SKM-1 treated with dmso at 0.1 percent for 144 hours (cell line): ENCODE data around the gene PAH.
"Not testable (repeated sequence)": the region's sequence is repeated elsewhere in the genome, so short reads cannot be mapped to it uniquely, and the experiment has no call there.

Source experiments
- DNase-seq: peaks from one replicate; lab custom pipeline; 2025; ENCODE audit not compliant: unreplicated experiment; lab: John Stamatoyannopoulos, UW

PAH gene

DNA sequence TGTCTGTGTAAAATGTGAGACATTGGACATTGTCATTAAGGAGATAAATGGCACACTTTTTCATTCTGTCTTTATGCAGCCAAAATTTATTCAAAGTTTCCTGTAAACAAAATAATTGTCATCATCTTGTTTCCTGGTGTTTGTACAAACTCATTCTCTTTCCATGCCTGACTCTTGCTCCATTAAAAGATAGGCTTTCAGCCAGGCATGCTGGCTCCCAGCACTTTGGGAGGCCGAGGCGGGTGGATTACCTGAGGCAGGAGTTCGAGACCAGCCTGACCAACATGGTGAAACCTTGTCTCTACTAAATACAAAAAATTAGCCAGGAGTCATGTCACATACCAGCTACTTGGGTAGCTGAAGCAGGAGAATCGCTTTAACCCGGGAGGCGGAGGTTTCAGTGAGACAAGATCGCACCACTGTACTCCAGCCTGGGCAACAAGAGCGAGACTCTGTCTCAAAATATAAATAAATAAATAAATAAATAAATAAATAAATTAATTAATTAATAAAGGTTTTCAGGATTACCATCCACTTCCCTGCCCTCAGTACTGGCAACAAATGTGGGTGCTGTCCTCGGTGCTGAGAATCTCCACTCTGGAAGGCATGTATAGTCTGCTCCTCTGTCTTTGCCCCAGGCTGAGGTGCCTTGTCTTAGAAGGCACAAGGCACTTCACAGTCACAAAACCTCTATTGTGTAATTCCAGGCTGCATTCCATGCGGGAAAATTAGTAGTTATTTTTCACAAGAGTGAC lies 83.2 kb downstream of the PAH start:
- no peak for DNase-seq

DNA sequence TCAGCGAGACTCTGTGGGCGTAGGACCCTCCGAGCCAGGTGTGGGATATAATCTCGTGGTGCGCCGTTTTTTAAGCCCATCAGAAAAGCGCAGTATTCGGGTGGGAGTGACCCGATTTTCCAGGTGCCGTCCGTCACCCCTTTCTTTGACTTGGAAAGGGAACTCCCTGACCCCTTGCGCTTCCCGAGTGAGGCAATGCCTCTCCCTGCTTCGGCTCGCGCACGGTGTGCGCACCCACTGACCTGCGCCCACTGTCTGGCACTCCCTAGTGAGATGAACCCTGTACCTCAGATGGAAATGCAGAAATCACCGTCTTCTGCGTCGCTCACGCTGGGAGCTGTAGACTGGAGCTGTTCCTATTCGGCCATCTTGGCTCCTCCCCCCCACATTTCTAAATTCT lies 84.2 kb downstream of the PAH start:
- not testable (repeated sequence) for DNase-seq

DNA sequence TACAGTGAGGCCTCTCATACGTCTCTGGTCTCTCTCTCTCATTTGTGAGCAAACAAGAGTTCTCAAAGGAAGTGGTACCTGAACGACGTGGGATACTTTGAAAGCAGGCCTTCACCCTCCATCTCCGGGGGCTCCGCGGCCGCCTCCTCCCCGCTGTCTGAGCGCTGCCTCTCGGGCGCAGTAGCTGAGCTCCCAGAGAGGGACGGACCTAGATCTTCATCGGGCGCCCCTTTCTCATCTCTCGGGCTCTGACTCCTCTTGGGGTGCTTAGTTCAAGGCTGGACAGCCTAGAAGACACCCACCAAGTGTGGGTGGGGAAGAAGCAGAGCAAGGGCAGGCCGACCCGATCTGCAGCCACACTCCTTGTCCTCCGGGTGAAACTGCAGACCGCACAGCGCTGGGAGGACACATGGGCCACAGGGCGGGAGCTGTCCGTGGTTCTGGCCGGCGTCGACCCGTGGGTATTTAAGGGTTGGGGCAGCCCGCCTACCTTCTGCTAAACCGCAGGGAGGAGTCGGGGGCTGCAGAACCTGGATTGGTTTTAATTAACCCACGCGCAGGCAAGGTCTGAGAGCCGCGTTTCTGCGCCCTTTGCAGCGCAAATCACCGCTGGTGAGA lies 92.7 kb downstream of the PAH start:
- DNase-seq, result no peak

DNA sequence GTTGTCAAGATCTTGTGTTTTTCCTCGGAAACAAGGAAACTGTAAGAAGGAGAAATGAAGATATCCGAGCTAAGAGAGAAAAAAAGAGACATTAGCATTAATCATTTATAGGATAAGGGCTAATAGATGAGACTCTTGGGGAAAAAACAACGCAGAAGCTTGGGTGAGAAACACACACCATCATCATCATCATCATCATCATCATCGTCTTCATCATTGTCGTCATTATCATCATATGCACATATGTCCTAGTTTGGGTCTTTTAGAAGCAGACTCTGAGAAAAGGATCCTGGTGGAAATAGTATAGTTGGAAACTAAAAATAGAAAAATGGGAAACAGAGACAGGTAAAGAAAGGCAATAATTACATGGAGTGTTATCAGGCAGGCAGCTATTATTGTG lies 95.9 kb downstream of the PAH start:
- no peak for DNase-seq

DNA sequence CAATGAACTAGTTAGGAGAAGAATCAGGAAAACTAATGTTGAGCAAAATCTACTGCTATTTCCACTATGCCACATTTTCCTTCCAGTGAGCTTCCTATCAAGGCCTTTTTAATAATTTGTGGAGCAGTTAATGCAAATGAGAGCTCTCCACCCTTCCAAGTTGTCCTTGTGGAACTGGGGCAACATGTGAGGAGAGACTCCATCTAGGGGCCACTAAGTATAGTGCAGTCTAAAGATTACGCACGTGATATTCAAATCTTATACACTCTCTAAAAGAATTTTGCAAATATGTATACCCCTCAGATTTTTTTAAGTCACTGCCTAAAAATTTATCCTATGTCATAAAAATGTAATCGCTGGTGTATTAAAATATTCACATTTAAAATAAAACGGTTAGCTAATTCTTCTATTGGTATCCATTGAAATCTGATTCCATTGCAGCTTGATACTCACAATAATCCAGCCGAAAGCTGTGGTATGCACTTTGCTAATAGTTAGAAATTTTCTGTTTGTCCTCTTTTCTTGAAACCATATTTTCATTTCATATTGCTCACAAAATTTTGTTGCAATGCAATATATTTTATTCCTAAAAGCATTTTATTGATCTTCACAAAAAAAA lies 100.1 kb downstream of the PAH start:
- DNase-seq, result no peak

DNA sequence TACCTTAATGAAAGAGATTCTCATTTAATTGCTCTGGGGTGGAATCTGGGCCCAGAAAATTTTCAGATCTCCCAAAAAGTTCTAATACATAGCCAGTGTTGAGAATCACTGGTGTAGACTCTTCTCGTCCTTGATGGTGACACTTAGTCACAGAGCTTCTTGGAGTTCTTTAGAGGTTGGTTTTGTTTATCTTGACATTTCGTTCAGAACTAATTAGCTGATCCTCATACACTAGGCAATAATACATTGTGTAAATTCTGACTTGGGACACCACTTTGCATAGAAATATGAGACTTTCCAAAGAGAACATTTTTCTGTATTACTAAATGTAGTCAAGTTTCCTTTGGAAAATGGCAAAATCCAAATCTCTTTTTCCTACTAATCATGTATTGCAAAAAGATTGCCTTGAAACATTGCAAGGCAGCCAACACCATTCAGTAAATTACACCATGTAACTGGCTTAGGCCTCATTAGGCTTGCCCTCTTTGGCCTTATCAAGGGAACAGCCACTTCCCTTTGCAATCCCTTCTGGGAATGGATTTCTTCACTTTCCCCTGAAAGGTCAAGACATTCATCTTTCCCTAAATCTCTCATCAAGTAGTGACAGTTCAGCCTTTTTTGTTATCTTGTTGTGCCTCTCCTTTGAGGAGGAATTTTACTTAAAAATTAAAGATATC lies 102.2 kb downstream of the PAH start:
- DNase-seq, result no peak

DNA sequence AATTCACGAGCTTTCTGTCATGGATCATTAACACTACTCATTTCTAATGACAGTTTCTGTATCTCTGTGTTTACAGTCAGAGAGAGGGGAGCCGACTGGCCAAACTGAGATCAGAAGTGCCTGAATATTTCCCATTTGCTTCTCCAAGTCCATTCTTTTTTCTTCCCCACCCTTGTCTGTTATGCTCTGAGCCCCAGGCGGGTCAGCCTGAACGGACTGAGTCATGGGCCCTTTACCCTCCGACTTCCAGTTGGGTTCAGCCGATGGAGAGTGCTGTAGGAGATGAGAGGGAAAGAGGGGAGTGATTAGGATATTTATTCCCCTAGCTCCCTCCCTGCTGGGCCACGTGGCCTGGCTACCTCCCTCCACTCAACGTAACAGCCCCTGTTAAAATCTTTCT lies 104.7 kb downstream of the PAH start:
- no peak for DNase-seq

DNA sequence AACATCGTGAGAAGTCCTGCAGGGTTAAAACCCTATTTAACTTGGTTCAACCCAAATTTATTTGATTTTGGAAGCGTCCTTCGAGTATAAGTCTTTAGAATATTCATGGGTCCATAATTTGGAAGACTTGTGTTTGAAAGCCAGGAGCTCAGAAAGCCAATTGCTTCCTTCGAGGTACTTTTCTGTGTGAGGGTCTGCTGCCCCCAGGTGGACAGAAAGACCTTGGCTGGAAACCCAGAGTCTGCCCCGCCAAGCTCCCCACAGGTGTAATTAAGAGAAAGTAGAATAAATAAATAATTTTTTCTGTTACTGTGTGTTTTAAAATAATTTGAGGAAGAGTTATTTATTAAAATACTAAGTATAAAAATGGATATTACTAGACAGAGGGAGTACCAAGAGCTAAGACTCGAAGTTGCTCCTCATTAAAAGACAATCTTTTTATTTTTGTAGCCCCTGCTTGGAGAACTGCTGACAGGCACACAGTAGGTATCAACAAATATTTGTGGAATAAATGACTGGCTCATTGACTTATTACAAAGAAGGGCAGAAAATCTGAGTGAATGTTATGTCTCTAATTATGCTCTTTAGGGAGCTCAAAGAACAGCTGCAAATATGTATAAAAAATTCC lies 105.8 kb downstream of the PAH start:
- no peak for DNase-seq

DNA sequence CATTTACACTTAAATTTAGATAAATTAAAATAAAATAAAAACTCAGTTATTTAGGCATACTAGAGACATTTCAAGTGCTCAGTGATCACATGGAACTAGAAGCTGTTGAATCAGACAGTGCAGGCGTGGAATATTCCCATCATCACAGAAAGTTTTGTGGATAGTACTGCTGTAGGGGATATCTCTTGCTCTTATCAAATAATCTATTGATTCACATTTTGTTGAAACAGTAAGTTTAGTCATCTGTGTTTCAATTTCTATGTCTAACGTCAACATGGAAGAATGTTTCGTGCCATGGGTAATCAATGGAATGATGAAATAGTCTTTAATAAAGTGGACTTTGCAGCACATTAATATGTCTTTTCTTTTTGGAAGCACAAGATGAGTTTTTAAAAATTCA lies 108.6 kb downstream of the PAH start:
- no peak for DNase-seq

DNA sequence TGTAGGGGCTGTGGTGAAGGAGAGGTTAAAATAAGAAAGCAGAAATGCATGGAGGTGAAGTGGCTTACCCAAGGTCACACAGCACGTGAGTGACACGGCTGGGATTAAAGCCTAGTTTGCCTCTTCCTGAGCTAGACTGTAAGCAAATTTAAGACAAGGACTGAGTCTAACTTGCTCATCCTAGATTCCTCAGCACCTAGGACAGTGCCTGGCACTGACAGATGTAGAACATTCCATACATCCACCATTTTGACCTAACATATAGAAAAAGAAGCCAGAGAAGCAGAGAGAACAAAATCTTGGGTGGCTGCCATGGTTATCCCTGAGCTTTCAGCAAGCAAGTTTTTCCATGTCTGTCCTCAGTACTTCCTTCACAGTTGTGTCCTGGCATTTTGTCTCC lies 110.5 kb downstream of the PAH start:
- no peak for DNase-seq

DNA sequence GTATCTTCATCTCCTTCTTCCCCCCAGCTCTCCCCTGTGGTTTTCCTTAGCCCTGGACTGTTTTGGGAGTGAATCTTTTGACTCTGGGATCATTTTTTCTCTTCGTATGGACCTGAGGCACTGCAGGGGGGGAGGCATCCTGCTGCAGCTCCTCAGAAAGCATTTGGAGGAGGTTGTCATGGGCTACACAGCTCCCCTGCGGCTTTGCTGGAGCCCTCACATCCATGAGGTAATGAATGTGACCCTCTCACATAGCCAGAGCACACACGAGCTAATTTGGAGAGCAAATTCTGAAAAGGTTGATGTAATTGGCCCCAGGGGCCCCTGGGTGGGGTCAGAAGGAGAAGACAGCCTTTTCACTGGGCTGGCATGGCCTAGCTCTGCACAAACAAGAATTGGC lies 110.9 kb downstream of the PAH start:
- DNase-seq, result no peak

DNA sequence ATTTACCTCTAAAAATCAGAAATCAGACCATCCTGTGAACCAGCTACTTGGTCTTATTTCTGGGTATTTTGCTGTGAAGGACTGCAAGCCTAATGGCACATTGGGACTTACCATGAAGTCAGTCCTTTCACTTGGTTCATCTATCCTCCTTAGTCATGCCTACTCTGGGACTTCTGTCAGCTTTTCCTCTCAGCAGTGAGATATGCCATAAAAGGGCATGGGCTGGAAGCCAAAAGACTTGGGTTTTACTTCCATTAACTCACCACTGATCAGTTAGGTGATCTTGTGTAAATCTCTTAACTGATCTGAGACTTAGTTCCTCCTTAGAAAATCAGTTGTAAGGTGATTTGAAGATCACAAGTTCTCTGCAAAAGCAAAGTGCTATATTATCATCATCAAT lies 116.5 kb downstream of the PAH start:
- no peak for DNase-seq

DNA sequence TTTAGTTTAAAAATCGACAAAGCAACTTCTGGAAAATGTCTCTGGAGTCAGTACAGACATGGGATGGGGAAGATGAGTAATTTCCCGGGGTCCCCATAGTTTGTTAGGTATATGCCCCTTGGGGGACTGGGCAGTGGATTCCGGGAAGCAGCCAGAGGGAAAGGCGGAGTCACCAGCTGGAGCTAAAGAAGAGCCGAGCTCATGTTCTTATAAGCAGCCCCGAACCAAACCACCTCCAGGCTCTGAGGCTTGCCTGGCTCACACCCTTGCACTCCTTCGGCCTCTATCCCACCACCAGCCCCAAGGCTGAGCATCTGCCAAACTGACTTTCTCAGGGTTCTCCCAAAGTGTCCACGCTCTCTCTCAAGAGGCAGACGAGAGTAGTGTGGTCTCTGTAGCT lies 117.8 kb downstream of the PAH start:
- DNase-seq, result no peak

DNA sequence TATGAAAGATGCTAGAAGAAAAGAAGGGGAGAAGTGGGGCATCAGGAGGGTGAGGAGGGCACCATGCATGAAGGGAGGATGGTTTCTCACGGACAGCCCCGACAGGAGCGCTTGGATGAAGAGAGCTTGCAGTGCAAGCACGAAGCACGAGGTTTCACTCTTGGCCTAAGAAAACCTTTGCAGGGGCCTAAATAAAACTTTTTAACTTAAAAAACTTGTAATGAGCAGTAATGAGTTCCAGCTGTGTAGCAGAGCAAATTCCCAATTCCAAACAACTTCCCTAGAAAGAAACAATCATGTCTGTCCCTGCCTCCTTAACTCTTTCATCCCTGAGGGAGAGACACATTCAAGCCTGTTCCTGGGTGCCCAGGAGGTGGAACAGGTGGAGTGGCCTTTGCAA lies 119.5 kb downstream of the PAH start:
- no peak for DNase-seq

DNA sequence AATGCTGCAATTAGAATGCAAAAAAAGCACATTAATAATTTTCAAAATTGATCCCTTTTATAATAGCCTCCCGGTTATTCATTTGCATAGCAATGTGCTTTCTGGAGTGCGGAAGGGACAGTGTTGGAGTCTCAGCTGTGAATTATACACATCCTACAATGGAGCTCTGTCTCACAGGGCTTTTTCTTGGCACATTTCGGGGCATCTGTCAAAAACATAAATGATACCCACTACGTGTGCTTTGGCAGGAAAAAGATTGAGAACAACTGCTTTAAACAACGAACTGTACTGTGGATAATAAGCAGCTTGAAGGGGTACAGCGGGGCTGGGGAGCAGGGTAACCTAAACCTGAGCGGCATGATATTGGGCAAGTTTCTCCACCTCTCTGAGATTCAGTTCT lies 123.1 kb downstream of the PAH start:
- no peak for DNase-seq
